ENCODE data around the gene MYO9B.
"Not testable (repeated sequence)": the region's sequence is repeated elsewhere in the genome, so short reads cannot be mapped to it uniquely, and the experiment has no call there.

MYO9B gene

DNA sequence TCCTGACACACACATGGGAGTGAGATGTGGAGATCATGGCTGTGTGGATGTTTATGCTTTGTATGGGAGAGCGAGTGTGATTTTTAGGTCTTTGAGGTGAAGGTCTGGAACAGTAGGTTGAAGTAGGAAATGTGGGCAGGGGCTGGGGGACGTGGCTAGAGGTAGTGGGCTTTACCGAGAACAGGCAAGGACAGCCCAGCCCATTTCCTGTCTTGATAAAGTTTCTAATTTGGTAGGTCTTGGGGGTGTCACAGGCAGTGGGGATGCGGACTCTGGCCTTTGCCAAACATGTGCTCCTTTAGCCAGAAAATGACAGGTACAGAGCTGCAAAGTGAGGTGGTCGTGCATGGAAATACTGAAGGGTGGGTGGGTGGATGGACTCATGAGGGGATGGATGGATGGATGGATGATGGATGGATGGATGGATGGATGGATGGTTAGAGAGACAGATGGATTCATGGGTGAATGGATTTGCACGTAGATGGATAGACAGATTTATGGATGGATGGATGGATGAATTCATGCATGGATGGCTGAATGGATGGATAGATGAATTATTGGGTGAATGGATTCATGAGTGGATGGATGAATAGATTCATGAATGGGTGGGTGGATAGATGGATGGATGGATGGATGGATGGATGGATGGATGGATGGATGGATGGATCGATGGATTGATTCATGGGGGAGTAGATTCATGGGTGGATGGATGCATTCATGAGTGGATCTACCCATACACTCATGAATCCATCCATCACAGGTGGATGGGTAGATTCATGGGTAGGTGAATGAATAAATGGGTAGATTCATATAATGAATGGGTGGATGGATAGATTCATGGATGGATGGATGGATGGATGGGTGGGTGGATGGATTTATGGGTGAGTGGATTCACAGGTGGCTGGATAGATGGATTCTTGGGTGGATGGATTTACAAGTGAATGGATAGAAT is 70.2 kb downstream of the MYO9B start:
- DNase-seq (ENCODE audit: low read depth in 2 of 2): no peak

DNA sequence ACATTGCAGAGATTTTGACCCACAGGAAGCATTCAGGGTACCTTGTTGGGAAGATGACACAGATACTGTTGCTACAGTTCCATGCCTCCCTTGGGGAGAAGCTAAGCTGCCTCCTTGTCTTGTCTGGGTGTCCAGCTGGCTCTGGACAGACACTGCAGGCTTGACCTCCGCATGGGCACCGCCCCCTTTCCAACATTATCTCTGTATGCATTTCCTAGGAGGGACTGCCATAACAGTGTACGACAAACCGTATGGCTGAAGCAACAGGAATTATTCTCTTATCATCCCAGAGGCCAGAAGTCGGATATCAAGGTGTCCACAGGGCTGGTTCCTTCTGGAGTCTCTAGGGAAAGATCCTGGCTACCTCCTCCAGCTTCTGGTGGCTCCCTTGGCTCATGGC is 72.6 kb downstream of the MYO9B start:
- DNase-seq (ENCODE audit: low read depth in 2 of 2): no peak

- no peak for DNase-seq (ENCODE audit: low read depth in 2 of 2)
Measured at GRCh38 chr19:17149393-17150135, 74.0 kb downstream of the MYO9B start.

GRCh38 chr19:17153996-17154395 is 78.4 kb downstream of the MYO9B start:
- no peak for DNase-seq (ENCODE audit: low read depth in 2 of 2)

GRCh38 chr19:17155251-17155650 is 79.7 kb downstream of the MYO9B start:
- DNase-seq (ENCODE audit: low read depth in 2 of 2): no peak

- no peak for DNase-seq (ENCODE audit: low read depth in 2 of 2)
Measured at GRCh38 chr19:17156296-17156946, 80.8 kb downstream of the MYO9B start.

- no peak for DNase-seq (ENCODE audit: low read depth in 2 of 2)
Measured at GRCh38 chr19:17156947-17157302, 81.3 kb downstream of the MYO9B start.

DNA sequence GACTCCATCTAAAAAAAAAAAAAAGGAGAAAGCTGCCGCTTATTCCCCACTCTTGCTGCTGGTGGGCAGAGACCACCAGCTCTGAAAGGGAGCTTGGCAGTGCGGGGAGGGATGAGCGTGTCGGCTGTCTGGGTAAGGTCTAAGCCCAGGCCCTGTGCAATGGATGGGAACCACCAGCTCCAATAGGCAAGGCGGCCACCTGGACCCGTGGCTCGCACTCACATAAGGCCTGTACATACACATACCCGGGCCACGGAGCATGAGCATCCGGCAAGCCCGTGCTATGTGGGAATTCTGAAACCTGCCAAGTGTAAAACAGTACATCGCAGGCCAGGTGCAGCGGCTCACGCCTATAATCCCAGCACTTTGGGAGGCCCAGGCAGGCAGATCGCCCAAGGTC is 83.0 kb downstream of the MYO9B start:
- no peak for DNase-seq (ENCODE audit: low read depth in 2 of 2)

DNA sequence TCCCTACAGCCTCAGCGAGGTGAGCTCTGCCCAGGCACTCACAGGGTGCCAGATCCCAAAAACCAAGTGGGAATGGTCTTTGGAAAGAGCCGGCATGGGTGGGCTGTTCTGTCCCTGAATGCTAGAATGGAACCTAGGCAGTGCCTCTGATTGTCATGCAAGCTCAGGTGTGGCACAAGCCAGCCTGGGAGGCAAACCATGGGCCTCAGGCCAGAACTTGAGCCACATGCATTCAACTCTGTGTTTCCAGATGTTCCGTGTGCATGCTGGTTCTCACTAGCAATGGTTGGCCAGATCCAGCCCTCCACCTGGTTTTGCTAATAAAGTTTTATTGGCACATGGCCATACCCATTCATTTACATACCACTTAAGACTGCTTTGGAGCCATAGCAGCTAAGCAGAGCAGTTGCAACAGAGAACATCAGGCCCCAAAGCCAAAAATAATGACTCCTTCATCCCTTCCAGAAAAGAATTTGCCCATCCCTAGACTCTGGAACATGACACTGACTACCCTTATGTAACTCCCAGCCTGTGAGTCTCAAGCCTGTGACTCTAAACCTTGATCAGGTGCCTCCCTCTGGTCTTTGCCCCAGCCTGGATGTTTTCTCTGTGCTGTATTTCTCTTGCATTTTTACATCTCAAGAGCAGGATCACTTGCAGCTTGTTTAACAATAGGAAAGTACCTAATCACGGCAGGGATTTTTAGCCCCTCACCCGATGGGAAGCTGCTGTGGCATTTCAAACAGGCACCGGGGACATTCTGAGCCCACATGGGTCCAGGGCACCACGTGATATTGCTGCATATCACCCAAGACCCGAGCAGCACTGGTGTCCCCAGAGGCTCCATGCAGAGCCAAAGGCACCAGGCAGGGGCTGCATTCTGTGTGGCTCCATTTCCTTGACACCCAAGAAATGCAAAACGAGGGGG is 84.2 kb downstream of the MYO9B start:
- no peak for DNase-seq (ENCODE audit: low read depth in 2 of 2)

DNA sequence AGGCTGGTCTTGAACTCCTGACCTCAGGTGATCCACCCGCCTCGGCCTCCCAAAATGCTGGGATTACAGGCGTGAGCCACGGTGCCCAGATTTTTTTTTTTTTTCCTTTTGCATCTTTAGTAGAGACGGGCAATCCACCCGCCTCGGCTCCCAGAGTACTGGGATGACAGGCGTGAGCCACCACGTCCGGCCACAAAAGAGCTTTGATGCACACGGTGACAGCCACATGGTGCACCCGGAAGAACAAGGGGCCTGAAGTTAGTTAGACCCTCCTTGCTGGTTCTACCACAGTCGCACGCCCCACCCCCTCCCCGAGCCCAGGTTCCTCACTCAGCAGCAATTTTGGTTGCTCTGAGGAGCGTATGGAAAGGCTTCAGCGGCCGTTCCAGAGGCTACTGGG is 85.3 kb downstream of the MYO9B start:
- no peak for DNase-seq (ENCODE audit: low read depth in 2 of 2)

DNA sequence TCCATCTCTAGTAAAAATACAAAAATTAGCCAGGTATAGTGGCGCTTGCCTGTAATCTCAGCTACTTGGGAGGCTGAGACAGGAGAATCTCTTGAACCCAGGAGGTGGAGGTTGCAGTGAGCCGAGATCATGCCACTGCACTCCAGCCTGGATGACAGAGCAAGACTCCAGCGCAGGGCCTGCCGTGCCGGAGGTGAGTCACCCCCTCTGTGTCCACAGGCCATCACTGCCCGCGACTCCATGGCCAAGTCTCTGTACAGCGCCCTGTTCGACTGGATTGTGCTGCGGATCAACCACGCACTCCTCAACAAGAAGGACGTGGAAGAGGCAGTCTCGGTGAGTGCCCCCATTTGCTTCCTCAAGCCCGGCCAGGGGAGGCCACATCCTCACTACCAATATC is 86.6 kb downstream of the MYO9B start:
- DNase-seq (ENCODE audit: low read depth in 2 of 2): not testable (repeated sequence)

DNA sequence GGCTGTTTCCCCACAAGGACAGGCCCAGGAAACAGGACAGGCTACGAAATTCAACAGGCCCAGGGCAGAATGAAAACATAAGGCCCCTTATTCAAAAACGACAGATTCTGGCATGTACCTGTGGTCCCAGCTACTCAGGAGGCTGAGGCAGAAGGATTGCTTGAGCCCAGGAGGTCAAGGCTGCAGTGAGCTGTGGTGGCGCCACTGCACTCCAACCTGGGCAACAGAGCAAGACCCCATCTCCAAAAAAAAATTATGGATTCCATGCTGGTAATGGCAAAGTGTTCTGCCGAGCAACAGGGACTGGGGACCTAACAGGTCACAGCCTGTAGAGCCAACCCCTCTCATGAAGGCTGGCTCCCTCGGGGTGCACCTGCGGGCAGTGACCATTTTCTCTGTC is 87.0 kb downstream of the MYO9B start:
- DNase-seq (ENCODE audit: low read depth in 2 of 2): no peak

DNA sequence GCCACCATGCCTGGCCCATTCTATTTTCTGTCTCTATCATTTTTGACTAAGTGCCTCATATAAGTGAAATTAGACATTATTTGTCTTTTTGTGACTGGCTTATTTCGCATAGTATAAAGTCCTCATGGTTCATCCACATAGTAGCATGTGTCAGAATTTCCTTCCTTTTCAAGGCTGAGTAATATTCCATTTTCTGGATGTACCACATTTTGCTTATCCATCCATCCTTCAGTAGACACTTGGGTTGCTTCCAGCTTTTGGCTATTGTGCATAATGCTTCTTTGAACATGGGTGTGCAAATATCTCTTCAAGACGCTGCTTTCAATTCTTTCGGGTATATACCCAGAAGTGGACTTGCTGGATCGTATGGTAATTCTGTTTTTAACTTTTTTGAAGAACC is 88.1 kb downstream of the MYO9B start:
- DNase-seq (ENCODE audit: low read depth in 2 of 2): no peak

DNA sequence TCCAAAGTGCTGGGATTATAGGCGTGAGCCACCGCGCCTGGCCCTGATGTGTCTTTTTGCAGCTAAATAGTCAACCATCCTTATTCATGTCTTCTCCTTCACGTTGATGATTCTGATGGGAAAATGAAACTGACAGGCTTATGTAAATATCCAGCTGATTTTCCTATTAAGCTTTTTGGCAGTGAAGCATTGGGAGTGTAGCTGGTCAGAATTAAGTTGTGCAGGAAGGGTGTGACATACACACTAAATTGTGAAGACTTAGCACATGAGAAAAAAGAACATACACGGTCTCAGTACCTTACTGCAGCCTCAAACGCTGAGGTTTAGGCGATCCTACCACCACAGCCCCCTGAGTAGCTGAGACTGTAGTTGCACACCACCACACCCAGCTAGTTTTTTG is 89.1 kb downstream of the MYO9B start:
- no peak for DNase-seq (ENCODE audit: low read depth in 2 of 2)

DNA sequence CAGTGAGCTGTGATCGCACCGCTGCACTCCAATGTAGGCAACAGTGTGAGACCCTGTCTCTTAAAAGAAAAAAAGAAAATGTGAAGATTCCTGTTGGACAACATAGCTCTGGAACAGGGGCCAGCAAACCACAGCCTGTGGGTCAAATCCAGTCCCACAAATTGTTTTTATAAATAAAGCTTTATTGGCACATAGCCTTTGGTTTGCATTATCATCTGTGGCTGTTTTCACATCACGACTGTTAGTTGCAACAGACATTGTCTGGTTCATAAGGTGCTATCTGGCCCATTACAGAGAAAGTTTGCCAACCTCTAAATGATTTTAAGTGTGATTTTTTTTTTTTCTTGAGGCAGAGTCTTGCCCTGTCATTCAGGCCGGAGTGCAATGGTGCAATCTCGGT is 90.1 kb downstream of the MYO9B start:
- DNase-seq (ENCODE audit: low read depth in 2 of 2): no peak

- DNase-seq (ENCODE audit: low read depth in 2 of 2): no peak
Measured at GRCh38 chr19:17170538-17171297, 95.1 kb downstream of the MYO9B start.

DNA sequence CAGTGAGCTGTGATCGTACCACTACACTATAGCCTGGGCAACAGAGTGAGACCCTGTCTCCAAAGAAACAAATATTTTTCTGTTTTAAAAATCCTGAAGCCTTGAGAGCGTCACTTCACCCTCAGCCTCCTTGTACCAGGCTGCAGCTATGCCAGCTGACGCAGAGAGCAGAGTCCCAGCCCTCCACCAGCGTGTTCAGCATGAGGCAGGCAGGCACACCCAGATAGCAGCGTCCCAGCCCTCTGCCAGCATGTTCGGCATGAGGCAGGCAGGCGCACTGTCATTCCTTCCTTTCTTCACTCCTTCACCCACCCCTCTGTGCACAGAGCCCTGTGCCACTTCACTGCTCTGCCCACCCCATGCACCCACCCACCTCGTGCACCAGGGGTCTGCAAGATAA is 96.3 kb downstream of the MYO9B start:
- no peak for DNase-seq (ENCODE audit: low read depth in 2 of 2)

DNA sequence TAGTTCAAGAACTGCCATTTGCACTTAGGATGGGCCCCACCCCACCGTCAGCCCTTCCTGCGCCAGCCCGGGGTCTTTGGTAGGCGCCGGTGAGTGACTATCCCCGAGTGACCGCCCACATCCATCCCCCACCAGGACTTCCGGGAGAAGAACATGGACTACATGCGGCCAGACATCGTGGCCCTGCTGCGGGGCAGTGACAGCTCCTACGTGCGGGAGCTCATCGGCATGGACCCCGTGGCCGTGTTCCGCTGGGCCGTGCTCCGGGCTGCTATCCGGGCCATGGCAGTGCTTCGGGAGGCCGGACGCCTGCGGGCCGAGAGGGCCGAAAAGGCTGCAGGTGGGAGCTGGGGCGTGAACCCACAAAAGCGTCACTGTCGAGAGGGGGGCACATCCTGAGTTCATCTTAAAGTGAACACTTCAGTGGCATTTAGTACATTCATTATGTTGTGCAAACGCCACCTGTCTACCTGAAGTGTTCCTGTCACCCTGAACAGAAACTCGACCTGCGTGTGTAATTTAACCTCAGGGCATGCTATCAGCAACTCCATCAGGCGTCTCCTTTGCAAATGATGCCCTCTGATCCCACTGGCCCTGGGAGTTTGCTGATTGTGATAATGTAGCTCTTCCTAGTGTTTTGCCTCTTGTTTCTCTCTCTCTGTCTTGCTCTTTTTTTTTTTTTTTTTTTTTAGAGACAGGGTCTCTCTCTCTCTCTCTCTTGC is 97.2 kb downstream of the MYO9B start:
- DNase-seq (ENCODE audit: low read depth in 2 of 2): no peak

- no peak for DNase-seq (ENCODE audit: low read depth in 2 of 2)
Measured at GRCh38 chr19:17178291-17178690, 102.7 kb downstream of the MYO9B start.
